NT2/D1 (cell line): Measurements from ENCODE around the gene SLC25A31.
A peak's percentile ranks its signal among the peaks of the same experiment; 100 is the strongest.

Experiments
- DNase-seq: peaks from one replicate; pipeline ENCODE4 v3.0.0-alpha.2; 2011; ENCODE audit warnings: low read depth, low spot score
- H3K27me3 ChIP-seq: 2 replicates; pipeline ENCODE4 v1.6.0; 2011; ENCODE audit warnings: mild to moderate bottlenecking; ENCODE audit not compliant: insufficient read length, insufficient read depth
- H3K36me3 ChIP-seq: 2 replicates; pipeline ENCODE4 v1.6.1; 2011; ENCODE audit warnings: mild to moderate bottlenecking, low read length, mixed read lengths; ENCODE audit not compliant: insufficient read depth, insufficient read length
- H3K4me1 ChIP-seq: 2 replicates; pipeline ENCODE4 v1.5.1; 2011; ENCODE audit not compliant: insufficient read depth, insufficient read length
- H3K4me3 ChIP-seq: 2 replicates; pipeline ENCODE4 v1.5.1; 2011; ENCODE audit warnings: low read depth; ENCODE audit not compliant: insufficient read length
- H3K9ac ChIP-seq: 2 replicates; pipeline ENCODE4 v1.6.0; 2011; ENCODE audit warnings: low read depth; ENCODE audit not compliant: insufficient read length
- H3K9me3 ChIP-seq: 2 replicates; pipeline ENCODE4 v1.5.1; 2011; ENCODE audit warnings: mild to moderate bottlenecking, low read length; ENCODE audit not compliant: insufficient read depth
- SUZ12 ChIP-seq: IDR thresholded peaks from 2 replicates; pipeline ENCODE4 v1.6.1; 2011; ENCODE audit not compliant: insufficient read length, insufficient read depth; ENCODE audit errors: extremely low read depth
- YY1 ChIP-seq: IDR thresholded peaks from 2 replicates; pipeline ENCODE4 v1.6.1; 2011; ENCODE audit not compliant: insufficient read length, insufficient read depth
- ZNF274 ChIP-seq: IDR thresholded peaks from 2 replicates; pipeline ENCODE4 v1.6.1; 2011; ENCODE audit warnings: mild to moderate bottlenecking, low read depth, low read length

The SLC25A31 gene

GRCh38 chr4:127731406-127731805 is 1.2 kb downstream of the SLC25A31 start:
- no peak for DNase-seq
- Histone ChIP-seq H3K36me3 (no peaks in the 10 kb centered on the region), H3K4me3 (no peak overlapping the region), H3K9me3 (no peaks in the 10 kb centered on the region), H3K27me3 (no peaks in the 10 kb centered on the region), H3K4me1 (no peaks in the 10 kb centered on the region), H3K9ac (no peak overlapping the region)
- TF ChIP-seq ZNF274, result no peak
- no peak for TF ChIP-seq YY1
- no peak for TF ChIP-seq SUZ12

GRCh38 chr4:127732623-127733328 is 2.6 kb downstream of the SLC25A31 start:
- Histone ChIP-seq H3K36me3 (no peaks in the 10 kb centered on the region), H3K4me1 (no peaks in the 10 kb centered on the region), H3K4me3 (no peak overlapping the region), H3K9ac (no peak overlapping the region), H3K27me3 (no peaks in the 10 kb centered on the region), H3K9me3 (no peaks in the 10 kb centered on the region)
- DNase-seq, result peak; percentile 3
- no peak for TF ChIP-seq ZNF274

GRCh38 chr4:127734976-127735375 is 4.8 kb downstream of the SLC25A31 start:
- no peaks in the 10 kb centered on the region for H3K27me3 ChIP-seq
- no peaks in the 10 kb centered on the region for H3K4me1 ChIP-seq
- H3K4me3 ChIP-seq, result no peak overlapping the region
- H3K36me3 ChIP-seq, result no peaks in the 10 kb centered on the region
- DNase-seq, result no peak
- H3K9me3 ChIP-seq, result no peaks in the 10 kb centered on the region
- TF ChIP-seq SUZ12, result no peak
- no peak for TF ChIP-seq ZNF274
- TF ChIP-seq YY1, result no peak
- H3K9ac ChIP-seq, result no peak overlapping the region

- peaks cover 16% of the 10 kb centered on the region for H3K9me3 ChIP-seq
Measured at GRCh38 chr4:127737295-127737694, 7.1 kb downstream of the SLC25A31 start.

GRCh38 chr4:127741247-127741646 is 11.0 kb downstream of the SLC25A31 start:
- Histone ChIP-seq H3K9me3 (peaks cover 16% of the 10 kb centered on the region), H3K27me3 (no peaks in the 10 kb centered on the region), H3K4me1 (no peaks in the 10 kb centered on the region), H3K9ac (no peak overlapping the region), H3K36me3 (no peaks in the 10 kb centered on the region), H3K4me3 (no peak overlapping the region)
- no peak for TF ChIP-seq SUZ12
- no peak for TF ChIP-seq ZNF274
- TF ChIP-seq YY1, result no peak
- no peak for DNase-seq

More at GRCh38 chr4:127737295-127737694, 7.1 kb downstream of the SLC25A31 start:
- Histone ChIP-seq H3K27me3 (no peaks in the 10 kb centered on the region), H3K4me1 (no peaks in the 10 kb centered on the region), H3K36me3 (no peaks in the 10 kb centered on the region), H3K4me3 (no peak overlapping the region), H3K9ac (no peak overlapping the region)
- no peak for DNase-seq
- TF ChIP-seq YY1, result no peak
- TF ChIP-seq ZNF274, result no peak
- no peak for TF ChIP-seq SUZ12

- no peak for TF ChIP-seq SUZ12
- TF ChIP-seq YY1, result no peak
- TF ChIP-seq ZNF274, result no peak
- Histone ChIP-seq H3K9me3 (peaks cover 16% of the 10 kb centered on the region; the same call in 1 of the 2 replicates), H3K36me3 (no peaks in the 10 kb centered on the region), H3K4me3 (no peak overlapping the region), H3K27me3 (no peaks in the 10 kb centered on the region), H3K4me1 (no peaks in the 10 kb centered on the region), H3K9ac (no peak overlapping the region)
- DNase-seq, result no peak
Measured at GRCh38 chr4:127747883-127748282, 17.7 kb downstream of the SLC25A31 start.

- no peak overlapping the region for H3K4me3 ChIP-seq
- no peak overlapping the region for H3K9ac ChIP-seq
- TF ChIP-seq ZNF274 (no peak), YY1 (no peak), SUZ12 (no peak)
Measured at GRCh38 chr4:127748957-127749356, 18.8 kb downstream of the SLC25A31 start.

GRCh38 chr4:127756906-127757305 is 26.7 kb downstream of the SLC25A31 start:
- DNase-seq, result no peak
- Histone ChIP-seq H3K27me3 (no peaks in the 10 kb centered on the region), H3K9me3 (no peaks in the 10 kb centered on the region), H3K36me3 (no peaks in the 10 kb centered on the region), H3K4me3 (no peak overlapping the region), H3K9ac (no peak overlapping the region), H3K4me1 (no peaks in the 10 kb centered on the region)
- TF ChIP-seq SUZ12 (no peak), YY1 (no peak), ZNF274 (no peak)

More at GRCh38 chr4:127748957-127749356, 18.8 kb downstream of the SLC25A31 start:
- no peaks in the 10 kb centered on the region for H3K4me1 ChIP-seq
- peaks cover 16% of the 10 kb centered on the region; the same call in 1 of the 2 replicates for H3K9me3 ChIP-seq
- H3K36me3 ChIP-seq, result no peaks in the 10 kb centered on the region
- DNase-seq, result no peak
- no peaks in the 10 kb centered on the region for H3K27me3 ChIP-seq
